ENCODE results near the gene CTNNA3. TPM values are rescaled to one million over a fixed set of nuclear protein-coding genes. Genes with fewer than 3 reads are reported as not detected.

The CTNNA3 gene
- total RNA-seq, result not detected in 2 replicates

DNA sequence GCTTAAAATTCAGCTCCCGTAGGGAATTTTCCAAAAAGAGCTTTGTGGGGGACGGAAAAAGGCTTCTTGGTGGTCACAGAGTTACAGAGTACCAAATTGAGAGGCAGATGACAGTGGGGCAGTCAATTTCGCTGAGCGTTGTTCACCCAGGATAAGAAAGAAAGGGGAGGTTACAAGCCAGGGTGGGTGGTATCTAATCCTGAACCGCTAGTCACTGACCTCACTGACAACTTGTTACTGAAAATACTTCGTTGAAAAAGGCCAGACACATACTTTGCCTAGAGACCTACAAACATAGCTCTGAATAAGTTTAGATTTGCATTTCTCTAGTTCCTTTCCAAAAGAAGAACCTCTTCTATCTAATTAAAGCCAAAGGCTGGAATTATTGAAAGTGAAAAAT, at the start of gene CTNNA3:
CTNNA3 (minus strand) TSS at position 167 of the 400 bp plus-strand sequence.

DNA sequence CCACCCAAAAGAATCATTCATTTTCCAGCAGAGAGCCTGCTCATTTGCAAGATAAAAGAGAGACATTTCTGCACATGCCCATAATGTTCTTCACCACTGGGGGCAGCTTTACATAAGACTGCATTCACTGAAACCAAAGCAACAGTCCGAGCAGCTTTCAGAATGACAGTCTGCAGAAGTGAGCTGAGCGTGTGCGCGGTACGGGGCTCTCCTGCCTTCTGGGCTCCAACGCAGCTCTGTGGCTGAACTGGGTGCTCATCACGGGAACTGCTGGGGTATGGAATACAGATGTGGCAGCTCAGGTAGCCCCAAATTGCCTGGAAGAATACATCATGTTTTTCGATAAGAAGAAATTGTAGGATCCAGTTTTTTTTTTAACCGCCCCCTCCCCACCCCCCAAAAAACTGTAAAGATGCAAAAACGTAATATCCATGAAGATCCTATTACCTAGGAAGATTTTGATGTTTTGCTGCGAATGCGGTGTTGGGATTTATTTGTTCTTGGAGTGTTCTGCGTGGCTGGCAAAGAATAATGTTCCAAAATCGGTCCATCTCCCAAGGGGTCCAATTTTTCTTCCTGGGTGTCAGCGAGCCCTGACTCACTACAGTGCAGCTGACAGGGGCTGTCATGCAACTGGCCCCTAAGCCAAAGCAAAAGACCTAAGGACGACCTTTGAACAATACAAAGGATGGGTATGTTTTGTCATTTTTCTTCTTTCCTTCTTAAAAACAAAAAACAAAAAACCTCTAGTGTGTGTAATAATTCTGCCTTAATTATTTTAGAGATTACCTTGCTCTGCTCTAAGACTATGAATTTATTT, 769.9 kb downstream of the CTNNA3 start, which contains the start of gene LRRTM3:
LRRTM3 (plus strand) TSS at position 141 of the 820 bp plus-strand sequence.

Other genes with a start within 250 kb of the CTNNA3 start
- gene DNAJC12, start 142.0 kb upstream of the CTNNA3 start, total RNA-seq, result 6.7 and 8.3 TPM in 2 replicates
- gene SIRT1, start 188.5 kb upstream of the CTNNA3 start, total RNA-seq, result 8.5 and 13.3 TPM in 2 replicates

Measured in cardiac ventricle fibroblast (primary cell).